Muscle of leg (tissue), 11 donors: ENCODE results near the gene GGCX. TPM values are rescaled to one million over a fixed set of nuclear protein-coding genes. Genes with fewer than 3 reads are reported as not detected.

Experiments used
- DNase-seq: peaks from one replicate; pipeline ENCODE4 v3.0.0; 2013
- H3K27ac ChIP-seq: one replicate; pipeline ENCODE4 v1.5.1; 2013; ENCODE audit warnings: mild to moderate bottlenecking, low read length, control low read depth
- H3K27me3 ChIP-seq: one replicate; pipeline ENCODE4 v1.6.1; 2013; ENCODE audit warnings: low read length; ENCODE audit not compliant: control insufficient read depth, insufficient read depth
- H3K36me3 ChIP-seq: one replicate; pipeline ENCODE4 v1.6.1; 2013; ENCODE audit warnings: low read length; ENCODE audit not compliant: control insufficient read depth, insufficient read depth
- H3K4me1 ChIP-seq: one replicate; pipeline ENCODE4 v1.6.1; 2013; ENCODE audit warnings: low read length; ENCODE audit not compliant: control insufficient read depth, insufficient read depth
- H3K4me3 ChIP-seq: one replicate; pipeline ENCODE4 v1.5.1; 2013; ENCODE audit warnings: low read length, control low read depth
- H3K9me3 ChIP-seq: replicated peaks from 2 replicates; pipeline ENCODE4 v1.6.1; 2013; ENCODE audit warnings: low read depth, low read length; ENCODE audit not compliant: control insufficient read depth
- WGBS: methylation state at CpG from one replicate; pipeline ENCODE4 v1.1.5; 2013; ENCODE audit warnings: missing lambda C conversion rate; ENCODE audit not compliant: insufficient coverage; 5-methylcytosine and 5-hydroxymethylcytosine counted together
- polyA plus RNA-seq, 8 donors: library from polyadenylated mRNA; unstranded; fragments of 120-200 nt; gene quantifications; one replicate each; pipeline versions ENCODE4 v1.2.1 to v1.2.3, GENCODE V29; 2013; ENCODE audit warnings: inconsistent platforms in 1 of 8, low replicate concordance in 1 of 8; ENCODE audit not compliant: insufficient read length in 8 of 8, insufficient read depth in 1 of 8
- total RNA-seq: library from RNA; stranded (reverse); fragments of 120-200 nt; gene quantifications from one replicate; pipeline ENCODE4 v1.2.4, GENCODE V29; 2013

The GGCX gene
- total and polyA plus RNA-seq, 9 donors = 16.5 to 26.2 (median 21.4) TPM

DNA sequence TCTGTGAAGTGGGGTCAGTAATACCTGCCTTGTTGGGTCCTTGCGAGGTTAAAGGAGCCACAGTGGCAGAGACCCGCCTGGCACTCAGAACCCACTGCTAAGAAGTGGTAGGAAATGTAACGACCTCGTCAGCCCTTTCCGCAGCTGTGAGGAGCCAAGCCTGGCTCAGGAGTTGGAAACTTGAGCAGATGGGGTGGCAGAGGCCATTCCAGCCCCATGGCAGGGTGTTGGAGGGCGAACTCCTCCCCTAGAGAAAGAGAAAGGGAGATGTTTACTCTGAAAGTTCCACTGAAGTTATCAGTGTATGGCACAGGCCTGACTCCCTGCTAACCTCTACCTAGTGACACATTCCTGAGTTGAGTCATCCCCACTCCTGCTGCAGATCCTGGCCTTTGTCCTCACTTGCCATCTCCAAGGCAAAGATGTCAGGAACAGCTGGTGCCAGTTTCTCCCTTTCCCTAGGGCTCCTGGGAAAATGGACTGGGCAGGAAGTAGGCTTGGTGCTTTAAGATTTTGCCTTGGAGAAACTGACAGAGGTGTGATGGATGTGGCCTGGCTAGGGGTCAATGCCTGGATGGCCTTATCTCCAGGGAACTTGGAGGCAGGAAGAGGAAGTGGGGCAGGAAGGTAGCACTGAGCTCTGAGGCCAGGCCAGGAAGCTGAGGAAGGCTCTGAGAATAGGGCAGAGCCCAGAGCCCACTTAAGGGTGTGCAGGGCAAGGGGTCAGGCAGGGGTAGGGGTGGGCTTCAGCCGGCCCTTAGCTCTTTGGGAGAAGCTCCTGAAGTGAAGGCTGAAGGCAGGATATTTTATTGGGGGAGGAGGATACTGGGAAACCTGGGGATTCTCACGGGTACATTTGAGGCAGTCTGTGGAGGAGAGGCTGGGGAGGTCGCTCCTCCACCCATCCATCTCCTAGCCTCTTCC lies 23.8 kb upstream of the GGCX start:
- WGBS = 55% methylated on average over 4 of the region's 9 CpGs
- Histone ChIP-seq H3K4me1 (peaks cover 43% of the 10 kb centered on the region), H3K9me3 (no peaks in the 10 kb centered on the region), H3K27me3 (no peaks in the 10 kb centered on the region), H3K4me3 (peak overlapping the region; percentile 51), H3K36me3 (no peaks in the 10 kb centered on the region), H3K27ac (peak overlapping the region; percentile 90)
- peak; percentile 54 for DNase-seq

DNA sequence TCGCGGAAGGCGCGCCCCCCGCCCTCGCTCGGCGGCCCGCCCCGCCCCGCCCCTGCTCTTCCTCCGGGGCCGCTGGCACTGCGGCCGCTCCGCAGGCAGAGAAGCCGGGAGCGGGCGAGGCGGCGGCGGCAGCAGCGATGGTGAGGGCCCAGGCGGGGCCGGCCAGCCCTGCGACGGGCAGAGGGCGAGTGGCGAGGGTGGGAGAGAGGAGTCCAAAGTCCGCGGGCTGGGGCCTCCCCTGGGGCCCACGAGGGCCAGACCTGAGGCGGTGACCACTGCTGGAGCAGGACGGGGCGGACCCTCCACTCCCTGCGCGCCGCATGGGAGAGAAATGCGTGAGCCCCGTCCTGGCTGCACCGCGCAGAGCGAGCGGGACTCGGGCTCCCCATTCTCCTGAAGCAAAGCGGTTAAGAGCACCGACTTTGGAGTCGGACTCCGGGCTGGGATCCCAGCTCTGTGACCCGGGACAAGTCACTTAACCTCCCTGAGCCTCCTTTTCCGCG lies 23.1 kb upstream of the GGCX start, which contains the start of gene VAMP5:
Gene VAMP5 (plus strand): TSS at position 78 of the 503 bp plus-strand sequence. CDS start 60 bp downstream, at position 138.
- DNase-seq = peak; percentile 59
- H3K9me3 ChIP-seq = no peaks in the 10 kb centered on the region
- H3K4me3 ChIP-seq = peak within 1 kb of the TSS; percentile 51
- H3K4me1 ChIP-seq = peaks cover 45% of the 10 kb centered on the region
- no peaks in the 10 kb centered on the region for H3K27me3 ChIP-seq
- WGBS = 4% methylated on average over 47 of the region's 52 CpGs
- no peaks in the 10 kb centered on the region for H3K36me3 ChIP-seq
- peak within 1 kb of the TSS; percentile 90 for H3K27ac ChIP-seq

DNA sequence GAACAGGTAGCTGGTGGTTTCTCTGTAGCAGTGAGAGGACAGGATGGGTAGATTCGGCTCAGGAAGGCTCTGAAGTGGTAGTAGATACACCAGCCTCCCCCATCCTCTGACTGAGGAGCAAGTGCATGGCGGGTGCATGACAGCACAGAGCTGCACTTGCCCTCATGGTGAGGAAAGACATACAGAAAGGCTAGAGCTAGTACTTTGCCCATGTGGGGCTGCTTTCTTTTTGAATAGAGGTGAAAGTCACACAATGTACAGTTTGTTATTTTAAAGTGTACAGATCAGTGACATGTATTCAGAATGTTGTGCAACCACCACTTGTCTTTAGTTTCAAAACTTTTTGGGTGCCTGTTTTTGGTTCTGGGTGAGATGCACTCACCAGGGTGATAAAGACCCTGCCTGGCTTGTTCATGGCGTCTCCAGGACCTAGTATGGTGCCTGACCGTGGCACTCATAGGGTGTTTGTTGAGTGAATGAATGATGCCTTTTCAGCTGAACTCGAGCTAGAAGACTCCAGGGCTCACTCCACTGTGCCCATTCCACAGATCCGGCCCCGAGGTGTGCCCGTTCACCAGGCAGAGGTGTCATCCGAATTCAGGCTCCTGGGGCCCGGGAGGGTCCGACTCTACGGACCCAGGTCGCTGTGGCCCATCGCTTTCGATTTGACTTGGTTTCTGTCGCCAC lies 22.5 kb upstream of the GGCX start:
- H3K27ac ChIP-seq = peak overlapping the region; percentile 60
- no peaks in the 10 kb centered on the region for H3K36me3 ChIP-seq
- no peaks in the 10 kb centered on the region for H3K27me3 ChIP-seq
- peak overlapping the region; percentile 51 for H3K4me3 ChIP-seq
- WGBS = 13% methylated on average over 12 of the region's 16 CpGs
- no peak for DNase-seq
- no peaks in the 10 kb centered on the region for H3K9me3 ChIP-seq
- H3K4me1 ChIP-seq = peaks cover 47% of the 10 kb centered on the region

DNA sequence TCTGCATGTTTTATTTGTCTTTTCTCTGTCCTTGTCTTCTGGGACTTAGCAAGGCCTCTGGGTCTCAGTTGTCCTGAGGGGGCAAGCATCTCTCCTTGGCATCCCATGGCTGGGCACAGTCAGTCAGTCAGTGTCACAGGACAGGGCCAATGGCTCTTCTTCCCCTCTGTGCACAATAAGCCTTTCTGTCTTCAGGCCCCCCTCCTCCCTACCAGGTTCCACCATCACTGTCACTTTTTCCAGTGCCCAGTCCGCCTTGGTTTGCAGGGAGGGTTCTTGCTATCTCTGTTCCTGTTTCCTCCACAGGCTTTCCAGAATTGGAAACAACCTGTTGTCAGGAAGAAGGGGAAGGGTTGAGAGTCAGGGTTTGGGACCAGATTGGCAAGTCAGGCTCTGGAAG lies 21.2 kb upstream of the GGCX start:
- no peak for DNase-seq
- H3K27me3 ChIP-seq = peaks cover 1% of the 10 kb centered on the region
- H3K4me1 ChIP-seq = peaks cover 51% of the 10 kb centered on the region
- H3K9me3 ChIP-seq = no peaks in the 10 kb centered on the region
- no CpG with 5 or more reads among the region's 1 CpG for WGBS
- H3K36me3 ChIP-seq = no peaks in the 10 kb centered on the region
- no peak overlapping the region for H3K4me3 ChIP-seq
- no peak overlapping the region for H3K27ac ChIP-seq

DNA sequence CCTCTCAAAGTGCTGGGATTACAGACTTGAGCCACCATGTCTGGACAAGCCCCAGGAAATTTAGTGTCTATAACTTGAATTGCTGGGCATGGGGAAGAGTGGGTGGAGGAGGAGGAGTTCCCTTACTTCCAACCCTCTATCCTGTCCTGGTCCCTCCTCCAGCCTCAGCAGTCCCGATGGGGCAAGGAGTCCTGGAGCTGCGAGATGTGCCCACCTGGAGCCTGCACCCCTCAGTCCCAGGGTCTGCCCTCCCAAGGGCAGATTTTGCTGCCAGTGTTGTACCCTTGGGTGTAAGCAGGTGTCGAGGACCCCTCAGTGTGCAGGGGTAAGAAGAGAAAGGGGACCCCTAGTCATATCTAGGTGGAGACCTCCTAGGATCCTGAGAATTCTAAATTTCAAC lies 18.9 kb upstream of the GGCX start:
- H3K27me3 ChIP-seq = peaks cover 2% of the 10 kb centered on the region
- H3K4me1 ChIP-seq = peaks cover 50% of the 10 kb centered on the region
- H3K9me3 ChIP-seq = no peaks in the 10 kb centered on the region
- no peak for DNase-seq
- H3K27ac ChIP-seq = no peak overlapping the region
- WGBS = 100% methylated on average over 1 of the region's 3 CpGs
- no peaks in the 10 kb centered on the region for H3K36me3 ChIP-seq
- no peak overlapping the region for H3K4me3 ChIP-seq

DNA sequence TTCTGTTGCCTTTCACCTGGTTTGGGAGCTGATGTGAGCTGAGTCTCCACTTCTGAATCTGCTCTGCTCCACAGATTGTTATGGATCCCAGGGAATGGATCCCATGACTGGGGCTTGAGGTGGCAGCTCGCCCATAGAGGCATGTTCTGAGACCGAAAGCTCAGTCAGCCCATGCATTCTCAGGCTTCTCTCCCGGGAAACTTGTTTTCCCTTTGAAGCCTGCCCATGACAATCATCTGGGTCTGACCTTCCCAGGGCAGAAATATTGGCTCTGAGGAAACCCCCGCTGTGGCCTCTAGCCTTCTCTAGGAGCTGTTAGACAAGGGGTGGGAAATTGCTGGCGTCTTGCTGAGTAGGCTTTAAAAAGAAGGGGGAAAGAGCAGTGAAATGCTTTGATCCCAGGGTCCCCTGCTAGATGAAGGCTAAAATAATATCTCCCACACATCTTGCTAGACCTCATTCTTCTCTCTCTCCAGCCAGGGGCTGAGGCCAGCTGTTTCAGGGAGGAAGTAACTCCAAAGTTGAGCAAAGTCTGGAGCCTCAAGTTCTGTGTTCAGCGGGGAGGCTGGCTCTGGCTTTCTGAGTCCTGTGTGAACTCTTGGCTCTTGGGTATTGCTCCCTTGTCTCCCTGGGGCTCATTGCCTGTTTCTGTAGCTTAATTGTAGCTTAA lies 18.1 kb upstream of the GGCX start:
- H3K4me3 ChIP-seq = no peak overlapping the region
- WGBS = 33% methylated on average over 4 of the region's 6 CpGs

DNA sequence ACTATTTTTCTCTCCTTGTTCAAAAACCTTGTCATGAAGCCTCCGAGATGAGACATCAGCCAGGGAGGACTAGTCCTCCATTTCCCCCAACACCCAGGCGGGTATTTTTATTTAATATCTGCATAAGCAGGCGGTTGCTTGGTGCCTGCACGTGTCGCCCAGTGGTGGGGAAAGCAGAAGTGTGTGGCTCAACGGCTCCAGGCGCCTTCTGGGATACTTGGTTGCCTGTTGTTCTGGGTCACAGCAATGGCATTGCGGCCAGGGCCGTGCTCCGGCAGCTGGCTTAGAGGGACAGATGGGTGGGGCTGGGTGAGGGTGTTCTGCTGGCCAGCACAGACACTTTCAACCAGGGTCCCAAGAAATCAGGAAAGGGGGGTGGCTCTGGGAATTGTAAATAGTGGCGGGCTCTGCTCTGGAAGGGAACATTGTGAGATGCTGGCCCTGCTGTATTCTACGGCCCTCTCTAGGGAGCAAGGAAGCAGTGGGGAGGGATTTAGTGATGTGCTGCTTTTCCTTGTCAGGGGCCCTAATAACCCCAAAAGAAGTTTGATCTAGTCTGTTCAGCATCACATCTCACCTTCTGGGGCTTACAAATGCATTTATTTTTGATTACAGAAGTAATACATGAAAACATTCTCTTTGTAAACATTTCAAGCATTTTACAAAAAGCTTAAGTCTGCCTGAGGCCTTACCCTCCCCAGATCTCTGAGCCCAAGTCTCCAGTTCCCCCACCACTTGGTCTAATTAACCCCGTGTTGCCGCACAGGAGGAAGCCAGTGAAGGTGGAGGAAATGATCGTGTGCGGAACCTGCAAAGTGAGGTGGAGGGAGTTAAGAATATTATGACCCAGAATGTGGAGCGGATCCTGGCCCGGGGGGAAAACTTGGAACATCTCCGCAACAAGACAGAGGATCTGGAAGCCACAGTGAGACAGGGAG lies 17.2 kb upstream of the GGCX start:
- Histone ChIP-seq H3K4me1 (peaks cover 40% of the 10 kb centered on the region), H3K27me3 (peaks cover 2% of the 10 kb centered on the region), H3K4me3 (no peak overlapping the region), H3K9me3 (no peaks in the 10 kb centered on the region), H3K36me3 (no peaks in the 10 kb centered on the region), H3K27ac (peak overlapping the region; percentile 88)
- WGBS = 37% methylated on average over 10 of the region's 19 CpGs
- DNase-seq = peak; percentile 59

More for the DNA sequence above, 18.1 kb upstream of the GGCX start:
- peak; percentile 65 for DNase-seq
- H3K9me3 ChIP-seq = no peaks in the 10 kb centered on the region
- H3K27me3 ChIP-seq = peaks cover 2% of the 10 kb centered on the region
- no peaks in the 10 kb centered on the region for H3K36me3 ChIP-seq
- peak overlapping the region; percentile 88 for H3K27ac ChIP-seq
- peaks cover 42% of the 10 kb centered on the region for H3K4me1 ChIP-seq

DNA sequence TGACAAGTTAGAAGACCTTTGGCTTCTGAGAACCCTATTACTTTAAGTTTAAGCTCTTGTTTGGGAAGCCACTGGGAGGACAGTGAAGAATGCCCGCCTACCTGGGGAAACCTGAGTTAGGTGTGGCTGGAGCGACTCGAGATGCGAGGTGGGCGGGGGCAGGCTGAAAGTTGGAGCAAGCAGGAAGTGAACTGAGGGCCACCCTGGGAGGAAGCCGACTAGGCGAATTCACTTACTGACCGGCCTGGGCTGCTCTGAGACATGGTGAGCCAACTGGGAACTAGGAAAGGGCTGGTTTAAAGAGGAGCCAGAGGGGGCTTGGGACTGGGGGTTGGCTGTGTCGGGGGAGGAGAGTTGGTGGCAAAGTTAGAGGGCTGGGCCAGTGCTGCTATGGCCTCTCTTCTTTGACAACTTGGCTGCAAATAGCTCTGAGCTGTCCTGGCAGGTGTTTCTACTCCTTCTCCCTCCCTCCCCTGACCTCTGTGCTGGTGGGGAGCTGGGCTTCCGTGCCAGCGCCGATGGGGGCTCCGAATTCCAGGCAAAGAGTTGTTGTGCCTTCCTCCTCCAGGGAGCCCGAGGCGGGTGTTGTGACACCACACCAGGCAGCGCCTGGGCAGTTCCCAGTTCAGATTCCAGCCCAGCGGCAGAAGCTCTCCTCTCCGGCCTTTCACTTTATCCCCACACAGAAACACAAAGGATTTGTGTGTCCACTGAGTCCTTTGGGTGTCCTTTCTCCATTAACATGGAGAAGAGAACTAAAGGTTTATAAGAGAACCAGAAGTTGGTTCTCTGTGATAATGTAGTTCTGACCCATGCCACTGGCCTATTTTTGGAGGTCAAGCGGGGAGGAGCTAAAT lies 16.3 kb upstream of the GGCX start, which contains the start of gene VAMP8:
Gene VAMP8 (plus strand): TSS at position 201 of the 857 bp plus-strand sequence. CDS start 61 bp downstream, at position 262.
- Histone ChIP-seq H3K27ac (peak within 1 kb of the TSS; percentile 88), H3K27me3 (peaks cover 2% of the 10 kb centered on the region), H3K9me3 (no peaks in the 10 kb centered on the region), H3K4me1 (peaks cover 40% of the 10 kb centered on the region), H3K36me3 (no peaks in the 10 kb centered on the region), H3K4me3 (peak within 1 kb of the TSS; percentile 25)
- DNase-seq = peak; percentile 51
- 35% methylated on average over 9 of the region's 19 CpGs for WGBS
